ENCODE data around the gene MND1.

The MND1 gene

GRCh38 chr4:153344131-153345011 is at the start of gene MND1:
Gene MND1 (plus strand): TSS chr4:153344688. CDS start chr4:153344738, 50 bp downstream.
- Histone ChIP-seq H4K20me1 (no peaks in the 10 kb centered on the region), H3K4me3 (peak within 1 kb of the TSS; percentile 82), H3K36me3 (peaks cover 6% of the 10 kb centered on the region; the same call in 1 of the 2 replicates), H3K27ac (peak within 1 kb of the TSS; percentile 99), H3K27me3 (no peaks in the 10 kb centered on the region), H3K9me3 (no peaks in the 10 kb centered on the region), H3K4me2 (peak within 1 kb of the TSS; percentile 90), H3K4me1 (peaks cover 83% of the 10 kb centered on the region), H3K9ac (peak within 1 kb of the TSS; percentile 98)
- TF ChIP-seq Cebpa-rat (IDR thresholded peaks at IDR 0.05), result no peak

- no peaks in the 10 kb centered on the region for H3K27me3 ChIP-seq
- H3K4me2 ChIP-seq, result peak overlapping the region; percentile 44; the same call in 1 of the 2 replicates
- H3K36me3 ChIP-seq, result peaks cover 12% of the 10 kb centered on the region
- H3K9ac ChIP-seq, result no peak overlapping the region
- H3K27ac ChIP-seq, result no peak overlapping the region
- TF ChIP-seq Cebpa-rat (IDR thresholded peaks at IDR 0.05), result no peak
- H3K4me1 ChIP-seq, result peaks cover 21% of the 10 kb centered on the region
- H3K4me3 ChIP-seq, result no peak overlapping the region
- H4K20me1 ChIP-seq, result no peaks in the 10 kb centered on the region
- H3K9me3 ChIP-seq, result peaks cover 13% of the 10 kb centered on the region
These were observed 49.2 kb upstream of the MND1 start for GRCh38 chr4:153295131-153295755.

GRCh38 chr4:153296040-153296823 is 48.3 kb upstream of the MND1 start:
- TF ChIP-seq Cebpa-rat (IDR thresholded peaks at IDR 0.05), result no peak
- no peaks in the 10 kb centered on the region for H3K27me3 ChIP-seq
- H3K36me3 ChIP-seq, result peaks cover 18% of the 10 kb centered on the region
- H3K4me2 ChIP-seq, result peak overlapping the region; percentile 44
- H3K27ac ChIP-seq, result no peak overlapping the region
- no peak overlapping the region for H3K9ac ChIP-seq
- H4K20me1 ChIP-seq, result no peaks in the 10 kb centered on the region
- peaks cover 21% of the 10 kb centered on the region for H3K4me1 ChIP-seq
- H3K4me3 ChIP-seq, result no peak overlapping the region
- H3K9me3 ChIP-seq, result peaks cover 23% of the 10 kb centered on the region

- no peak overlapping the region for H3K27ac ChIP-seq
- H3K36me3 ChIP-seq, result peaks cover 18% of the 10 kb centered on the region
- no peaks in the 10 kb centered on the region for H4K20me1 ChIP-seq
- no peak overlapping the region for H3K4me3 ChIP-seq
- H3K4me2 ChIP-seq, result no peak overlapping the region
- no peak for TF ChIP-seq Cebpa-rat (IDR thresholded peaks at IDR 0.05)
- H3K4me1 ChIP-seq, result peaks cover 21% of the 10 kb centered on the region
- peaks cover 29% of the 10 kb centered on the region for H3K9me3 ChIP-seq
- H3K9ac ChIP-seq, result no peak overlapping the region
- no peaks in the 10 kb centered on the region for H3K27me3 ChIP-seq
These were observed 47.4 kb upstream of the MND1 start for GRCh38 chr4:153297116-153297515.

- Histone ChIP-seq H3K27me3 (no peaks in the 10 kb centered on the region), H3K4me2 (no peak overlapping the region), H4K20me1 (no peaks in the 10 kb centered on the region), H3K9ac (no peak overlapping the region), H3K4me1 (no peaks in the 10 kb centered on the region), H3K27ac (no peak overlapping the region), H3K4me3 (no peak overlapping the region), H3K36me3 (no peaks in the 10 kb centered on the region), H3K9me3 (no peaks in the 10 kb centered on the region)
- no peak for TF ChIP-seq Cebpa-rat (IDR thresholded peaks at IDR 0.05)
These were observed 33.7 kb upstream of the MND1 start for GRCh38 chr4:153310793-153311192.

GRCh38 chr4:153314915-153315314 is 29.6 kb upstream of the MND1 start:
- H3K9ac ChIP-seq, result no peak overlapping the region
- no peak overlapping the region for H3K4me3 ChIP-seq
- H4K20me1 ChIP-seq, result no peaks in the 10 kb centered on the region
- H3K9me3 ChIP-seq, result no peaks in the 10 kb centered on the region
- no peak overlapping the region for H3K4me2 ChIP-seq
- no peak for TF ChIP-seq Cebpa-rat (IDR thresholded peaks at IDR 0.05)
- H3K36me3 ChIP-seq, result no peaks in the 10 kb centered on the region
- H3K4me1 ChIP-seq, result no peaks in the 10 kb centered on the region
- H3K27me3 ChIP-seq, result no peaks in the 10 kb centered on the region
- H3K27ac ChIP-seq, result no peak overlapping the region

GRCh38 chr4:153318696-153319320 is 25.7 kb upstream of the MND1 start:
- H4K20me1 ChIP-seq, result no peaks in the 10 kb centered on the region
- H3K36me3 ChIP-seq, result no peaks in the 10 kb centered on the region
- H3K9me3 ChIP-seq, result no peaks in the 10 kb centered on the region
- no peaks in the 10 kb centered on the region for H3K27me3 ChIP-seq
- no peak overlapping the region for H3K4me2 ChIP-seq
- H3K27ac ChIP-seq, result no peak overlapping the region
- H3K9ac ChIP-seq, result no peak overlapping the region
- no peak for TF ChIP-seq Cebpa-rat (IDR thresholded peaks at IDR 0.05)
- no peaks in the 10 kb centered on the region for H3K4me1 ChIP-seq
- no peak overlapping the region for H3K4me3 ChIP-seq

GRCh38 chr4:153322791-153323190 is 21.7 kb upstream of the MND1 start:
- no peak overlapping the region for H3K4me2 ChIP-seq
- no peak overlapping the region for H3K9ac ChIP-seq
- no peaks in the 10 kb centered on the region for H3K4me1 ChIP-seq
- no peak overlapping the region for H3K4me3 ChIP-seq
- no peaks in the 10 kb centered on the region for H3K9me3 ChIP-seq
- H3K36me3 ChIP-seq, result no peaks in the 10 kb centered on the region
- H3K27ac ChIP-seq, result no peak overlapping the region
- no peak for TF ChIP-seq Cebpa-rat (IDR thresholded peaks at IDR 0.05)
- H3K27me3 ChIP-seq, result no peaks in the 10 kb centered on the region
- H4K20me1 ChIP-seq, result no peaks in the 10 kb centered on the region

- no peaks in the 10 kb centered on the region for H3K36me3 ChIP-seq
- H3K27me3 ChIP-seq, result no peaks in the 10 kb centered on the region
- no peaks in the 10 kb centered on the region for H3K4me1 ChIP-seq
- no peak for TF ChIP-seq Cebpa-rat (IDR thresholded peaks at IDR 0.05)
- no peak overlapping the region for H3K4me2 ChIP-seq
- H3K27ac ChIP-seq, result no peak overlapping the region
- no peaks in the 10 kb centered on the region for H3K9me3 ChIP-seq
- H4K20me1 ChIP-seq, result no peaks in the 10 kb centered on the region
- H3K4me3 ChIP-seq, result no peak overlapping the region
- no peak overlapping the region for H3K9ac ChIP-seq
These were observed 20.4 kb upstream of the MND1 start for GRCh38 chr4:153324046-153324445.

Measured in BLaER1 (cell line).